Activated CD4-positive, alpha-beta T cell treated with anti-CD3 and anti-CD28 coated beads, Interleukin-2, amount 10 ng/mL, durations not matched to agents 24 days and 14 days (primary cell): Measurements from ENCODE around the gene OSBPL6. TPM values are rescaled to one million over a fixed set of nuclear protein-coding genes. Genes with fewer than 3 reads are reported as not detected.

Experiments used
- DNase-seq: peaks from one replicate; pipeline ENCODE4 v3.0.0; 2022
- H3K27ac Mint-ChIP-seq: one replicate; pipeline ENCODE4 v1.8.0; 2022; ENCODE audit warnings: mild to moderate bottlenecking, mixed read lengths
- H3K27me3 Mint-ChIP-seq: one replicate; pipeline ENCODE4 v1.8.0; 2022; ENCODE audit warnings: mixed read lengths
- H3K36me3 Mint-ChIP-seq: one replicate; pipeline ENCODE4 v1.8.0; 2022; ENCODE audit warnings: low read depth, mild to moderate bottlenecking, mixed read lengths
- H3K4me1 Mint-ChIP-seq: one replicate; pipeline ENCODE4 v1.8.0; 2021; ENCODE audit warnings: mixed read lengths
- H3K4me3 Mint-ChIP-seq: one replicate; pipeline ENCODE4 v1.8.0; 2022; ENCODE audit warnings: mild to moderate bottlenecking, moderate library complexity, mixed read lengths
- H3K9me3 Mint-ChIP-seq: one replicate; pipeline ENCODE4 v1.8.0; 2021; ENCODE audit warnings: mixed read lengths
- intact Hi-C: fragments of 100-400 bp; cut with micrococcal nuclease; formaldehyde crosslinking; loops from one replicate; pipeline ENCODE4 v1.15.1; 2023
- total RNA-seq: library from RNA; stranded (reverse); gene quantifications from 2 replicates; pipeline ENCODE4 v1.2.3, GENCODE V29; 2022

Gene OSBPL6
- total RNA-seq, 1 donor from 2014 or later = 1.1 TPM

DNA sequence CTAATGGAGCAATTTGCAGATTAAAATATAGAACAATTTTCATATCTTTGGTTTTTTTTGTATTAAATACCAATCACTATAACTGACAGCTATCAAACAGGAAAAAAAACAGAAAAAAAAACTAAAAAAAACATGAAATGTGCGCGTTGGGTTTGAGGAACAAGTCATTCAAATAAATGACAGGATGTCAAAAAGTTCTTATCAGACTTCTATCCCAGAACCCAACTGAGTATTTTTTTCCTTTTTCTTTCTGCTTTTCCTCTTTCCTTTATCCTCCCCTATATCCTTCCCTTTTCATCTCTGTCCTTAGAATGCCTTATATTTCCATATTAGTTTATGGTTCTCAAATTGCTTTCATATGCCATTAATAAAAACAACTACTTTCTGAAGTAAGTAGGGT, 242.3 kb downstream of the OSBPL6 start:
- H3K4me3 Mint-ChIP-seq = no peak overlapping the region
- H3K36me3 Mint-ChIP-seq = peaks cover 56% of the 10 kb centered on the region
- peaks cover 3% of the 10 kb centered on the region for H3K27me3 Mint-ChIP-seq
- DNase-seq = no peak
- H3K27ac Mint-ChIP-seq = no peak overlapping the region
- intact Hi-C loops = no loop called here
- H3K9me3 Mint-ChIP-seq = no peaks in the 10 kb centered on the region
- no peaks in the 10 kb centered on the region for H3K4me1 Mint-ChIP-seq

DNA sequence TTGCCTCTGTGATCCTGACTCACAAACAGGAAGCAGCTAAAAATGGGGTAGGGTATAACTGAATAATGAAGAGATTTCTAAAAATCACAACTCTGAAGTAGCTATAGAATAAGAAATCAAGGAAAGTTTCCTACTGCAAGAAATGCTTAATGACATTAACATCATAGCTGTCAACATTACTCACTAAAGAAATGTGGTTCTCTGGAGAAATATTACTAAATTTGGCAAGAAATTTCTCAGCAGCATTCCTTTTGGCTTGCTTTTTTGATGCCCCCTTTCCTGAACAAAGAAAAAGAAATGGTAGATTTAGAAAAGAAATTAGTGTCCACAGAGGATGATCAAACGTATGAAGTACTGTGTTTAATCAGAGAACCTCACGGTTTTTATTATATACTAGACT, 247.1 kb downstream of the OSBPL6 start:
- Mint-ChIP-seq H3K9me3 (no peaks in the 10 kb centered on the region), H3K27me3 (no peaks in the 10 kb centered on the region), H3K36me3 (peaks cover 59% of the 10 kb centered on the region), H3K4me3 (no peak overlapping the region), H3K27ac (no peak overlapping the region), H3K4me1 (peaks cover 5% of the 10 kb centered on the region)
- intact Hi-C loops = no loop called here
- DNase-seq = no peak

GRCh38 chr2:178448968-178449661, 254.8 kb downstream of the OSBPL6 start:
- peaks cover 39% of the 10 kb centered on the region for H3K36me3 Mint-ChIP-seq
- intact Hi-C loops = no loop called here
- DNase-seq = no peak

GRCh38 chr2:178449700-178450523, 255.6 kb downstream of the OSBPL6 start:
- Mint-ChIP-seq H3K36me3 (peaks cover 33% of the 10 kb centered on the region), H3K9me3 (no peaks in the 10 kb centered on the region), H3K4me1 (peaks cover 25% of the 10 kb centered on the region), H3K4me3 (peak overlapping the region; percentile 91), H3K27ac (peak overlapping the region; percentile 95), H3K27me3 (peaks cover 6% of the 10 kb centered on the region)
- intact Hi-C loops = loop anchor here (1.0 to 2.0 kb wide), 4 partner anchors 37 to 1237 kb away; partner anchors contain the start of gene HNRNPA3
- DNase-seq = no peak

More at GRCh38 chr2:178448968-178449661, 254.8 kb downstream of the OSBPL6 start:
- peaks cover 2% of the 10 kb centered on the region for H3K27me3 Mint-ChIP-seq
- no peaks in the 10 kb centered on the region for H3K9me3 Mint-ChIP-seq
- H3K4me1 Mint-ChIP-seq = peaks cover 27% of the 10 kb centered on the region
- no peak overlapping the region for H3K27ac Mint-ChIP-seq
- peak overlapping the region; percentile 7 for H3K4me3 Mint-ChIP-seq

GRCh38 chr2:178450524-178450773, 256.1 kb downstream of the OSBPL6 start:
- no peak for DNase-seq
- intact Hi-C loops = loop anchor here (1.0 to 2.0 kb wide), 4 partner anchors 37 to 1238 kb away; partner anchors contain the start of gene HNRNPA3
- Mint-ChIP-seq H3K9me3 (no peaks in the 10 kb centered on the region), H3K27me3 (peaks cover 7% of the 10 kb centered on the region), H3K4me1 (peaks cover 25% of the 10 kb centered on the region), H3K4me3 (peak overlapping the region; percentile 91), H3K27ac (peak overlapping the region; percentile 95), H3K36me3 (peaks cover 28% of the 10 kb centered on the region)

DNA sequence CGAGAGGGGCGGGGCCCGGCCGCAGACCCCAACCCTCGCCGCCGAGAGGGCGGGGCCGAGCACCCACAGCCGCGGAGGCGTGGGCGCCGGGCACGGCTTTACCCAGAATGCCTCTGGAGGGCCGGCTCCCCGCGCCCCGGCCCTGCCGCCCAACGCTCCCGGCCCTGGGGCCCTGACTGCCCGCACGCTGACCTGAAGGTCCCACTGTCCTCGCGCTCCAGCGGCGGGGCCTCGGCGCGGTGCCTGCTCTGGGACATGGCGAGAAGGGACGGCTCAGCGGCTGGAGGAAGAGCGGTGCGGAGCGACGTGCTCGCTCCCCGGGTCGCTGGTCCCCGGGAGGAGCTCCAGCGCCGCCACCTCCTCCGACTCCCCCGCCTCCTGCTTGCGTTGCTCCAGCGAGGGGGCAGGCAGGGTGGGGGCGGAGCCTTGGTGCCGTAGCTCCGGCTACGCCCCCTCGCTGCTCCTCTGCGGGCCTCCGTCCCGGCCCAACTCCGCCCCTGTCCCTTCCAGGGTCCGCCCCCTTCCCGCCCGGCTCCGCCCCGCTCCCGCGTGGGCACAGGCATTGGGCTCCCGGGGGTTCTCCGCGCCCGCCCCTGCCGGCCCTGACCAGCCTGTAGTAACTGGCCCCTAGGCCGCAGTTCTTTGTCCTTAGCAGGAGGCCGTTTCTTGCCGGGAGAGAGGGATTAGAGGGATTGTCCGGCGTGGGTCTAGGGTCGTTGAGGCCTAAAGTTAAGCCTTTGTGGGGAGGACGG, 256.6 kb downstream of the OSBPL6 start, which contains the start of the genes PJVK and PRKRA:
Gene PJVK (plus strand): TSS at position 605 of the 752 bp plus-strand sequence. CDS start 2,032 bp downstream, outside the sequence.
Gene PRKRA (minus strand): TSS at position 402 of the 752 bp plus-strand sequence. CDS start 145 bp downstream, at position 257.
- H3K4me1 Mint-ChIP-seq = peaks cover 25% of the 10 kb centered on the region
- H3K27ac Mint-ChIP-seq = peak within 1 kb of the TSS; percentile 98
- peaks cover 7% of the 10 kb centered on the region for H3K27me3 Mint-ChIP-seq
- DNase-seq = peak; percentile 99
- intact Hi-C loops = loop anchor here (1.0 to 2.0 kb wide), 7 partner anchors 27 to 1238 kb away; partner anchors contain the start of genes FKBP7, HNRNPA3 and RBM45
- no peaks in the 10 kb centered on the region for H3K9me3 Mint-ChIP-seq
- peaks cover 25% of the 10 kb centered on the region for H3K36me3 Mint-ChIP-seq
- H3K4me3 Mint-ChIP-seq = peak within 1 kb of the TSS; percentile 94

GRCh38 chr2:178452334-178452733, 258.0 kb downstream of the OSBPL6 start:
- Mint-ChIP-seq H3K4me1 (peaks cover 25% of the 10 kb centered on the region), H3K27ac (no peak overlapping the region), H3K27me3 (peaks cover 7% of the 10 kb centered on the region), H3K36me3 (peaks cover 16% of the 10 kb centered on the region), H3K9me3 (no peaks in the 10 kb centered on the region), H3K4me3 (peak overlapping the region; percentile 94)
- intact Hi-C loops = no loop called here
- DNase-seq = no peak

Other genes with a start within 250 kb of the OSBPL6 start
- not detected in 2 replicates for gene PDE11A, start 121.7 kb upstream of the OSBPL6 start, total RNA-seq
- gene RBM45, start 82.1 kb upstream of the OSBPL6 start, total RNA-seq = 16.8 and 22.8 TPM in 2 replicates